IMR-90 (cell line): ENCODE results near the gene AMOTL2. TPM values are rescaled to one million over a fixed set of nuclear protein-coding genes. Genes with fewer than 3 reads are reported as not detected.
A peak's percentile ranks its signal among the peaks of the same experiment; 100 is the strongest.

Source experiments
- ATAC-seq: fragments of 200-7000 bp; cut with Tn5 transposase; 2 replicates; pipeline ENCODE4 v1.9.1; 2020; ENCODE audit warnings: low read depth, mild to moderate bottlenecking, moderate library complexity
- BruUV-seq: library from RNA; stranded (reverse); fragments of 400-500 nt; replicated peaks from 2 replicates; lab custom pipeline; 2021; lab: Mats Ljungman, UMichigan
- CTCF ChIA-PET: fragments of 300-600 bp; formaldehyde crosslinking; extraction: SDS; loops from one replicate; lab custom pipeline; 2021; ENCODE audit warnings: antibody characterized with exemption; lab: Yijun Ruan, JAX
- POLR2A ChIA-PET: fragments of 300-600 bp; sonication (Branson Sonifier 250); formaldehyde crosslinking; loops from one replicate; lab custom pipeline; 2022; ENCODE audit warnings: antibody characterized with exemption; ENCODE audit not compliant: unreplicated experiment; lab: Charles Lee
- DNase-seq: peaks from one replicate; pipeline ENCODE4 v3.0.0; 2013
- H2AFZ ChIP-seq: replicated peaks from 2 replicates; pipeline ENCODE3; 2013; ENCODE audit warnings: low read length, mild to moderate bottlenecking; ENCODE audit not compliant: poor library complexity
- H2AK5ac ChIP-seq: 2 replicates; pipeline ENCODE4 v1.6.1; 2013; ENCODE audit warnings: low read depth, low read length, inconsistent platforms
- H2AK9ac ChIP-seq: replicated peaks from 2 replicates; pipeline ENCODE3; 2013; ENCODE audit warnings: mild to moderate bottlenecking, low read depth, low read length, moderate library complexity; ENCODE audit not compliant: poor library complexity
- H2BK120ac ChIP-seq: 2 replicates; pipeline ENCODE4 v1.6.1; 2013; ENCODE audit warnings: low read depth, low read length, inconsistent platforms
- H2BK15ac ChIP-seq: 3 replicates; pipeline ENCODE4 v1.6.1; 2013; ENCODE audit warnings: low read depth, low read length, inconsistent platforms
- H2BK20ac ChIP-seq: 2 replicates; pipeline ENCODE4 v1.6.1; 2013; ENCODE audit warnings: low read depth, mild to moderate bottlenecking, inconsistent platforms, low read length, moderate library complexity
- H2BK5ac ChIP-seq: 2 replicates; pipeline ENCODE4 v1.6.1; 2013; ENCODE audit warnings: mild to moderate bottlenecking, low read depth, low read length, inconsistent platforms; ENCODE audit not compliant: poor library complexity, severe bottlenecking
- H3K14ac ChIP-seq: replicated peaks from 2 replicates; pipeline ENCODE4 v1.6.1; 2013; ENCODE audit warnings: low read depth, low read length, inconsistent platforms
- H3K18ac ChIP-seq: 2 replicates; pipeline ENCODE4 v1.6.1; 2013; ENCODE audit warnings: low read depth, low read length, control low read depth
- H3K23ac ChIP-seq: 2 replicates; pipeline ENCODE4 v1.6.1; 2013; ENCODE audit warnings: low read depth, low read length, inconsistent platforms
- H3K27ac ChIP-seq: 2 replicates; pipeline ENCODE4 v1.5.1; 2013; ENCODE audit warnings: mild to moderate bottlenecking, control low read depth, low read length; ENCODE audit not compliant: insufficient read depth
- H3K27me3 ChIP-seq: 2 replicates; pipeline ENCODE4 v1.6.1; 2013; ENCODE audit warnings: low read length; ENCODE audit not compliant: control insufficient read depth, insufficient read depth
- H3K36me3 ChIP-seq: 2 replicates; pipeline ENCODE4 v1.6.1; 2013; ENCODE audit warnings: low read length, mixed read lengths; ENCODE audit not compliant: control insufficient read depth, insufficient read depth
- H3K4ac ChIP-seq: 2 replicates; pipeline ENCODE4 v1.6.1; 2013; ENCODE audit warnings: low read depth, low read length, inconsistent platforms
- H3K4me1 ChIP-seq: 2 replicates; pipeline ENCODE4 v1.6.1; 2013; ENCODE audit warnings: low read length, mixed read lengths; ENCODE audit not compliant: control insufficient read depth, insufficient read depth
- H3K4me2 ChIP-seq: 2 replicates; pipeline ENCODE4 v1.6.1; 2013; ENCODE audit warnings: low read depth, mild to moderate bottlenecking, control low read depth, low read length, moderate library complexity
- H3K4me3 ChIP-seq: 2 replicates; pipeline ENCODE4 v1.5.1; 2013; ENCODE audit warnings: low read depth, mild to moderate bottlenecking, control low read depth, low read length, moderate library complexity; ENCODE audit not compliant: insufficient read depth
- H3K56ac ChIP-seq: 2 replicates; pipeline ENCODE4 v1.6.1; 2013; ENCODE audit warnings: low read length, inconsistent platforms; ENCODE audit not compliant: insufficient read depth; ENCODE audit errors: extremely low read depth
- H3K79me1 ChIP-seq, 2 experiments: 2 replicates each; pipeline ENCODE4 v1.6.1; 2013; ENCODE audit warnings: low read length in 2 of 2, inconsistent platforms in 1 of 2, low read depth in 1 of 2
- H3K9ac ChIP-seq: 2 replicates; pipeline ENCODE4 v1.6.1; 2013; ENCODE audit warnings: low read depth, low read length, control low read depth
- H3K9me1 ChIP-seq: 2 replicates; pipeline ENCODE4 v1.6.1; 2013; ENCODE audit warnings: low read length, inconsistent platforms; ENCODE audit not compliant: insufficient read depth
- H3K9me3 ChIP-seq: 2 replicates; pipeline ENCODE4 v1.6.1; 2013; ENCODE audit warnings: low read length; ENCODE audit not compliant: control insufficient read depth, insufficient read depth
- H4K20me1 ChIP-seq: 2 replicates; pipeline ENCODE4 v1.6.1; 2013; ENCODE audit warnings: low read length, inconsistent platforms; ENCODE audit not compliant: insufficient read depth
- H4K5ac ChIP-seq: 2 replicates; pipeline ENCODE4 v1.6.1; 2013; ENCODE audit warnings: mild to moderate bottlenecking, low read depth, low read length, control low read depth
- H4K8ac ChIP-seq, 2 experiments: 2 replicates each; pipeline ENCODE4 v1.6.1; 2013; ENCODE audit warnings: low read depth in 2 of 2, low read length in 2 of 2, control low read depth in 1 of 2, inconsistent platforms in 1 of 2
- H4K91ac ChIP-seq: 2 replicates; pipeline ENCODE4 v1.6.1; 2013; ENCODE audit warnings: low read depth, low read length, inconsistent platforms; ENCODE audit not compliant: insufficient read depth
- BHLHE40 ChIP-seq: fragments of 150-350 bp; IDR thresholded peaks from 2 replicates; pipeline ENCODE4 v1.6.1; 2016; ENCODE audit warnings: mild to moderate bottlenecking, low read depth, low read length
- CEBPB ChIP-seq: IDR thresholded peaks from 2 replicates; pipeline ENCODE4 v1.6.1; 2012; ENCODE audit warnings: low read depth, low read length, improper control_type of control experiment
- CHD1 ChIP-seq: IDR thresholded peaks from 2 replicates; pipeline ENCODE4 v1.6.1; 2012; ENCODE audit warnings: low read depth, low read length, improper control_type of control experiment
- ELK1 ChIP-seq: fragments of 150-350 bp; IDR thresholded peaks from 2 replicates; pipeline ENCODE4 v1.6.1; 2016; ENCODE audit warnings: low read depth, mild to moderate bottlenecking, low read length, moderate library complexity, borderline replicate concordance
- MAFK ChIP-seq: IDR thresholded peaks from 2 replicates; pipeline ENCODE4 v1.6.1; 2012; ENCODE audit warnings: low read depth, low read length, improper control_type of control experiment
- MAZ ChIP-seq: IDR thresholded peaks from 2 replicates; pipeline ENCODE4 v1.6.1; 2012; ENCODE audit warnings: low read depth, mild to moderate bottlenecking, low read length, improper control_type of control experiment, moderate library complexity, borderline replicate concordance
- RAD21 ChIP-seq: IDR thresholded peaks from 2 replicates; pipeline ENCODE4 v1.6.1; 2012; ENCODE audit warnings: low read length, improper control_type of control experiment
- WGBS, 2 experiments: methylation state at CpG; one replicate each; pipeline versions ENCODE4 v1.1.5 to v1.1.7; 2013; ENCODE audit warnings: missing lambda C conversion rate in 2 of 2; ENCODE audit not compliant: insufficient read length in 1 of 2; ENCODE audit errors: extremely low coverage in 2 of 2; 5-methylcytosine and 5-hydroxymethylcytosine counted together
- dilution Hi-C: fragments of 300-500 bp; cut with HindIII; formaldehyde crosslinking; loops from one replicate; pipeline ENCODE4 v1.14.3; 2018; ENCODE audit warnings: low sequenced_read_pairs; ENCODE audit not compliant: unreplicated experiment
- in situ Hi-C: fragments of 300-500 bp; cut with MboI; formaldehyde crosslinking; loops from 3 replicates; pipeline ENCODE4 v1.14.3; 2019; ENCODE audit warnings: low sequenced_read_pairs, inconsistent platforms, mixed read lengths
- intact Hi-C: fragments of 100-400 bp; cut with micrococcal nuclease; formaldehyde crosslinking; loops from 2 replicates; pipeline ENCODE4 v1.10.0; 2022
- polyA plus RNA-seq, 3 experiments: library from polyadenylated mRNA; depleted of rRNA; stranded (reverse); fragments of >200 nt; gene quantifications; 2 replicates each; pipeline ENCODE4 v1.2.3, GENCODE V29; 2012; ENCODE audit warnings: low replicate concordance in 1 of 3
- total RNA-seq: library from RNA; depleted of rRNA; stranded (reverse); fragments of >200 nt; gene quantifications from 2 replicates; pipeline ENCODE4 v1.2.3, GENCODE V29; 2012

AMOTL2 gene
- total and polyA plus RNA-seq, 2 of the 4 experiments (the other 2 are of a cell fraction), result 162 to 176 TPM

DNA sequence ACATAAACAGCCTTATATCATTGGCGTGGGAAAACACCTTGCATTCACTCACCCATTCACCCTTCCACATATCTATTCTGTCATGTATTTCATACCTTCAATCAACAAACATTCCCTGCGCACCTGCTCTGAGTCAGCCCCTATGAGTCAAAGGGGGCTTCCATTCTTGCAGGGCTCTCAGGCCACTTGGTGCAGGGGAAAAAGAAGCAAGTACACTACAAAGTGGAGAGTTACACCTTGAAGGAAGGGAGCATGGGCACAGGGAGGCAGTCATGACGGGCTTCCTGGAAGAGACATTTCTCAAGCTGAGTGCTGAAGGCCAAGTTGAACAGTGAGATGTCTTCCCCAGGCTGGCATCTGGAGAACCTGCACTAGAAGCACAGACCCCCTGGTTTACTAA lies 4.6 kb upstream of the AMOTL2 start:
- peaks cover 7% of the 10 kb centered on the region; the same call in 1 of the 2 replicates for H3K4me1 ChIP-seq
- H4K5ac ChIP-seq, result no peak overlapping the region
- H4K91ac ChIP-seq, result no peak overlapping the region
- H3K9me3 ChIP-seq, result 0 out of 2 replicates have a peak, but pooled peaks cover 3% of the 10 kb centered on the region
- H3K27me3 ChIP-seq, result no peaks in the 10 kb centered on the region
- H3K79me1 ChIP-seq, result peaks cover 6 to 15% of the 10 kb centered on the region in 2 experiments; a peak in 3 of 4 replicates
- DNase-seq (peak; percentile 52), ATAC-seq (no peak)
- in situ Hi-C loops (no loop called here), intact Hi-C loops (no loop called here), dilution Hi-C loops (no loop called here)
- no peak overlapping the region for H3K14ac ChIP-seq
- H3K9me1 ChIP-seq, result peaks cover 3% of the 10 kb centered on the region; the same call in 1 of the 2 replicates
- no peak overlapping the region for H2AK9ac ChIP-seq
- WGBS, 2 experiments, result 79% methylated on average over 2 of the region's 3 CpGs; no CpG with 5 or more reads in 1 of the 2 experiments
- H2AK5ac ChIP-seq, result 0 out of 2 replicates have a peak overlapping the region, but pooled peaks have one; percentile 6
- no peak overlapping the region for H3K9ac ChIP-seq
- no peak overlapping the region for H4K8ac ChIP-seq
- H3K18ac ChIP-seq, result no peak overlapping the region
- no peak overlapping the region for H2BK15ac ChIP-seq
- H3K36me3 ChIP-seq, result no peaks in the 10 kb centered on the region
- no peak overlapping the region for H3K4ac ChIP-seq
- POLR2A ChIA-PET, result no interaction called here
- TF ChIP-seq MAZ (no peak), CEBPB (peak; percentile 58), RAD21 (no peak), ELK1 (no peak), BHLHE40 (no peak), CHD1 (no peak), MAFK (no peak)
- H3K27ac ChIP-seq, result no peak overlapping the region
- CTCF ChIA-PET, result no interaction called here
- H4K20me1 ChIP-seq, result 0 out of 2 replicates have a peak, but pooled peaks cover under 1% of the 10 kb centered on the region
- H3K4me3 ChIP-seq, result no peak overlapping the region
- no peak overlapping the region for H3K23ac ChIP-seq
- H2BK5ac ChIP-seq, result no peak overlapping the region
- BruUV-seq, result no TSS peak
- no peak overlapping the region for H2BK120ac ChIP-seq
- no peak overlapping the region for H2AFZ ChIP-seq
- H3K56ac ChIP-seq, result no peak overlapping the region
- H3K4me2 ChIP-seq, result no peak overlapping the region
- H2BK20ac ChIP-seq, result no peak overlapping the region
